GM19035 (cell line): Measurements from ENCODE around the gene HS3ST5.
A peak's percentile ranks its signal among the peaks of the same experiment; 100 is the strongest.
"Not testable (repeated sequence)": the region's sequence is repeated elsewhere in the genome, so short reads cannot be mapped to it uniquely, and the experiment has no call there.

Experiments used
- ATAC-seq: cut with Tn5 transposase; IDR thresholded peaks from one replicate; pipeline ENCODE4 v1.9.1; 2021; ENCODE audit not compliant: unreplicated experiment

The HS3ST5 gene

DNA sequence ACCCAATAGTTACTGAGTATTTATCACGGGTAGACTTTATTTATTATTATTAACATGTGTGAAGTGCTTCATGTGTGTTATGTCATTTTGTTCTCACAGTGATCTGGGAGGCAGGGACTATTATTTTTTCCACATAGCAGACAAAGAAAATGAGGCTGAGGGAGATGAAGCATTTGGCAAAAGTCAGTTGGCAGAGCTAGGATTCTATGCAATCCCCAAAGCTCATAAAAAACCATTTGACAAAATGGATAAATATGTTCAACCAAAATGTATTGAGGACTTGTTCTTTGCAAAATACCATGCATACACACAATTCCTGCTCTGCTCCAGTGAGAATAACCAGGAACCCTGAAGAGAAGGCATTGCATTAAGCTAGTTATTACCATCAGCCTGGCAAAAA is 184.4 kb downstream of the HS3ST5 start:
- no peak for ATAC-seq

GRCh38 chr6:114157848-114158247 is 185.0 kb downstream of the HS3ST5 start:
- no peak for ATAC-seq

GRCh38 chr6:114155763-114156162 is 187.1 kb downstream of the HS3ST5 start:
- no peak for ATAC-seq

DNA sequence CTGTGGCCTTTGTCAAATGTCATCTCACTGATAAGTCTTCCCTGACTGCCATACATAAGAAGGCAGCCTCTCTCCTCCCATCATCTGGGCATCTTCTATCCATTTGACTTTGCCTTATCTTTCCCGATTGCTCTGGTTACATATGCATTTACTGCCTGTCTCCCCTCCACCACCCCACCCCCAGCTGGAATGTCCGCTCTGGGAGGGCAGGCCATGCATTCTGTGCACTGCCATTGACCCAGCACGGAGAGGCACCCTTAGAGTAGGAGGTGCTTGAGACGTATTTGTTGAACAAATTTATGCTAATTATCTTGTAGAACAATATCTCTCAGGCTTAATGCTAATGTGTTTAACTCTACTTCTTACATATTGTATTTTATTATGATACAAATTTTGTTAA is 188.0 kb downstream of the HS3ST5 start:
- no peak for ATAC-seq

DNA sequence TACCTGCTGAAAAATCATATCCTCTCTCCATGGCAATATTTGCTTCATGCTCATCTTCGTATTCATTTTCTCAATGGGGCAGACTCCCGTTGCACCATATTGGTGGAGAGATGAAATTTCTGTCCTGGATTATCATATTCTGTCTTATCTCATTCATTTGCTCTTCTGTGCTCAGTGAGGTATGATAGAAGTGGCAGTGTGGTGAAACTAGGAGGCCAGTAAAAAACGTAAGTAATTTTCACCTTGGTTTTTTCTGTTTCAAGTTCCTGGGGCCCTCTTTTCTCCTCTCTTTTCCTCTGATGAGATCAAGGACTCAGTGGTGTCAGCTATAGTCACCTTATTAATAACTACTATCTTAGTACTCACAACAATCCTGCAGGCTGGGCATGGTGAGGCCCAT is 189.4 kb downstream of the HS3ST5 start:
- ATAC-seq: no peak

- ATAC-seq: no peak
Measured at GRCh38 chr6:114151064-114151690, 191.6 kb downstream of the HS3ST5 start.

GRCh38 chr6:114149182-114149581 is 193.6 kb downstream of the HS3ST5 start:
- not testable (repeated sequence) for ATAC-seq

DNA sequence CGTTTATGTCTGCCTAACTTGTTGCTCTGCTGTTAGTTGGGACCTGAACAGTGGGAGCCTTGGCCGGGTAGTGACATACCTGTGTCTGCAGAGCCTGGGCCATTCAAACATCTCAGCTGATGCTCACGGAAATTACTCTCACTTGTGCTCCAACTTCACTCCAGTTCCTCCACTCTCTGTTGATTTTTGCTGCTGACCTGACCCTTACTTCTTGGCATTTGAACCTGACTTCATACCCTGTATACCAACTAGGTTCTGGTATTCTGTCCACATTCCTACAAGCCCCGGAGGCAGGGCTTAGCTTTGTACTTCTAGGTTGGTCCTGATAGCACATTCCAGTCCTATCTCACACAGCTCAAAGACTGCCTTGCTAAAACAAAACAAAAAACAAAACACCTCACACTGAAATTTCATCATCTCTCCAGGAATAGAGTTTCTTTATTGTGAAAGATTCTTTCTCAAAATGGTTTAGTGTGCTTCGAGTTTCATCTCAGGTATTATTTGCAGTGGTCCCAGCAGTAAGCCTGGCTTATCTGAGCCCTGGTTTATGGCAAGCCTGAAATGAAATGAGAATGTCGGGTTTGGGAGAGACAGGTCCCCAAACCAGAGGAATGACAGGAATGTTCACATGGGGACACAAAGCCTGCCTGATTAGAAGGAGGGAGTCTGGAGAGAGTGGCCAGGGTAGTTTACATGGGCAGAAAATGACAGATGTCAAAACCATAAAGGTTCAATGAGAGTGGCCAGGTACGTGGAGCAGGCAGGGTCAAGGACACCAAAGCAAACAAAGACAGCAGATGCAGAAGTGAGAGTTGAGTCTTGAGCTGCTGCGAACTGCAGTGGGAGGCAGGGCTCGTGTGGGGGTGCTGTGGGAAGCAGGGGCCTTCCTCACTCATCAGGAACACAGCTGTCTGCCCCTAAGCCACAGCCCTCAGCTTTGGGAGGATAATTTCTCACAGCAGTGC is 197.7 kb downstream of the HS3ST5 start:
- ATAC-seq: no peak

- no peak for ATAC-seq
Measured at GRCh38 chr6:114142258-114142657, 200.6 kb downstream of the HS3ST5 start.

DNA sequence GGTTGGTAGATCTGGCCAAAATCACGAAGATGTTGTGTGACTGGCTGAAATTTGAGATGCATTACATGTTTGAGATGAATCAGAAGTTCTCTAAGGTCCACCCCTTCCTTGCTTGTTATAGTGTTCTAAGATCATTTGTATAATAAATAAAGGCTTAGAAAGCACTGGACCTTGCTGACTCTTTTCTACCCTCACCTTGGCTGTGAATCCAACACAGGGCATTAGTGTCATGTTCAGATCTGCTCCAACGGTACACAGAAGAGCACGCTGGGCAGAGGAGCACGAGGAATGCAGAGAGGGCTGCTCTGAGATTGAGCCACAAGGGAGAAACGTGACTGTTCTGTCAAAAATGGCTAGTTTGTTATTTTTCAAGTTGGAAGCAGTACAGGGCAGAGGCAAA is 202.4 kb downstream of the HS3ST5 start:
- ATAC-seq: no peak

- ATAC-seq: no peak
Measured at GRCh38 chr6:114138577-114139248, 204.1 kb downstream of the HS3ST5 start.

DNA sequence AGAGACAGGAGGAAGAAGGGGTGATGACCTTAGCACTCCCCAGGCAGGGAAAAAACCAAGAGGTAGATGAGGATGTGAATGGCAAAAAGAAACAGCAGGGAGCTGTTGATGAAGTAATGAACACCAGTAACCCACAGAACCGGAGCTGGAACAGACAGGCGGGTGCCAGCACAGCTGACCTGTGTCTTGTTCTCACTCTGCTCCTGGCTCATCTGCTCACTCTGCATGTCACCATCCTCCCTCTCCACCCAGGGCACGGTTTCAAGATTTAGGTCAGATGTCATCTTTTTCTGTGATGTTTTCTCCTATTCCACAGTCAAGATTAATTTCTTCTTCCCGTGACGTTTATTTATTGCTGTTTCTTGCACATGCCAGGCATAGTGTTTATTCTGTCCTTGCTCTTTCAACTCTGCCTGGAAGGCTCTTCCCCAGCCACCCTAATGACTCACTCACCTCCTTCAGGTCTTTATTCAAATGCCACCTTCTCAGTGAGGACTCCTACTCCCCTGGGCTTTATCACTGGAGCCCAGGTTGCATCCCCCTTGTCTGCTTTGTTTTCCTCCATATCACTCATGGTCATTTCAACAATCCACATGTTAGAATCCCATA is 207.4 kb downstream of the HS3ST5 start:
- ATAC-seq: no peak

- ATAC-seq: no peak
Measured at GRCh38 chr6:114133816-114134215, 209.0 kb downstream of the HS3ST5 start.

DNA sequence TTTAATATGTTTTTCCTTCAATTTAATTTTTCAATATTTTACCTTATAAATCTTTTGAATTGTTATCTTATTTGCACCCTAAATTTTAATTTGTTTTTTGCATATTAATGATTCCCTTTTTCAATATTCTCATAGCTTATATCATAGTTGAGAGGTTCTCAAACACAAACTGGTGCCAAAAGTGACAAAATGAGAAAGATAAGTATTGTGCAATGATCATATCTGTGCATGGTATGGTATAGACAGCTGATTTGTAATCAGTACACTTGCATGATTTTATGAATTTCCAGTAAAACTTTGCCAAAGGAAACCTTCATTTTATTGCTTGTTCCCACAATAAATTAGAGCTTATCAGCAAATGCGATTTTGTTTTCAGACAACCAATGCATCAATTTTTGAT is 210.9 kb downstream of the HS3ST5 start:
- no peak for ATAC-seq

- no peak for ATAC-seq
Measured at GRCh38 chr6:114125576-114125975, 217.2 kb downstream of the HS3ST5 start.

- ATAC-seq: no peak
Measured at GRCh38 chr6:114121913-114122662, 220.7 kb downstream of the HS3ST5 start.

- no peak for ATAC-seq
Measured at GRCh38 chr6:114119056-114119455, 223.8 kb downstream of the HS3ST5 start.

DNA sequence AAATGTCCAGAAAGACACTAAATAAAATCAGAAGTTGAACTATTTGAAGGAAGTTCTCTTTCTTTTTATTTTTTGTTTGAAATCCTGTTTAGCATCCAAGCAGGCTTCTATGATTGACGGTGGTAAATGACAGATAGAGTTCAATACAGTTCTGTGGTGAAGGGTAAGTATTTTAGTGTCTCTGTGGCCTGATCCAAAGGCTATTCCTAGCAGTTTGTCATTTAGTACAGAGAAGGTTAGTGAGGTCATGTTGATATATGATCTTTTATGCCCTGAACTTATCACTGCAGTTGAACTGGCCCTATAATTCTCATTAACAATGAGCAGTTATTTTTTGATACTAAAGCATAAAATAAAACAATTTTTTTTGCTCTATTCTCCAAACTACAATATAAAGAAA is 227.2 kb downstream of the HS3ST5 start:
- ATAC-seq: no peak

DNA sequence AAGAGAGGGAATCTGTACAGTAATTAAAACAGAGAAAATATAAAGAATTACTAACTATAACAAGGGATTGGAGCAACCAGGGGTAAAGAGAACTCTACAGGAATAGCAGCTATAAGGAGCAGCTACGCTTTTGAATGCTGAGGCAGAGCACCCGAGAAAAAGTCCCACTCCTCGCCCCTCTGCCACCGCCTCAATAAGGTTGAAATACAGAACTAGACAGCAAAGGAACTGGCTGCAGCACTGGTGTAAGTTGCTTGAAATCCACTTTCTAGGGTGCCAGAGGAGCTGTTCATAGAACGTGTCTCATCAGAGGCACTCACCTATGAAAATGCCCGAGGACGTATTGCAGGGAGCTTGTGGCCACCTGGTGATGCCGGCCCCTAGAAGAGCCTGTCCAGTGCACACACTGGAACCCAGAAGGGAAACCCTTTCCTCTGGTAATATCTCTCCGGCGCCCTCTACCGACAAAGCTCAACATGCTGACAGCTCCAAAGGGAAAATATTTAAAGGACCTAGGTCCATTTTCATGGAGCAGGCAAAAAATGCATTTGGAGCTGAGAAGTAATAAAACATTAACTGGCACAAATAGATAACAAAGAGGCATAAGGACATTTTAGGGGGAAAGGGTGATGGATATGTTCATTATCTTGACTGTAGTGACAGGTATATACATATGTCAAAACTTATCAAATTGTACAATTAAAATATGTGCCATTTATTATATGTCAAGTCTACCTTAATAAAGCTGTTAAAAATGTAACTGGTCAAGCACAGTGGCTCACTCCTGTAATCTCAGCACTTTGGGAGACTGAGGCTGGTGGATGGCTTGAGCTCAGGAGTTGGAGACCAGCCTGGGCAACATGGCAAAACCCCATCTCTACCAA is 234.5 kb downstream of the HS3ST5 start:
- ATAC-seq: peak; percentile 82

GRCh38 chr6:114106020-114106419 is 236.8 kb downstream of the HS3ST5 start:
- ATAC-seq: no peak
